Measurements from ENCODE around the gene RAD51B. TPM values are rescaled to one million over a fixed set of nuclear protein-coding genes. Genes with fewer than 3 reads are reported as not detected.

Gene RAD51B
- total RNA-seq, 1 experiment from 2014 or later = 16.7 TPM

- Mint-ChIP-seq H3K27me3 (ENCODE audit: low read depth) (peaks cover 2% of the 10 kb centered on the region), H3K4me3 (no peak overlapping the region), H3K27ac (no peak overlapping the region), H3K4me1 (peaks cover 20 to 26% of the 10 kb centered on the region in 2 experiments), H3K9me3 (no peaks in the 10 kb centered on the region), H3K36me3 (ENCODE audit: insufficient read depth in 1 of 3, low read depth in 3 of 3) (no peaks in the 10 kb centered on the region)
- Histone ChIP-seq H3K23me2 (ENCODE audit: insufficient read length, low read depth, low read length, poor library complexity, severe bottlenecking) (no peaks in the 10 kb centered on the region), H3K27ac (ENCODE audit: insufficient read length, low read depth, low read length) (no peak overlapping the region), H2BK20ac (ENCODE audit: low read depth, low read length, poor library complexity, severe bottlenecking) (no peak overlapping the region), H3K27me3 (ENCODE audit: insufficient read depth, low read length) (no peaks in the 10 kb centered on the region), H3K9me3 (ENCODE audit: control insufficient read depth, low read depth, low read length) (no peaks in the 10 kb centered on the region), H4K8ac (replicated peaks; ENCODE audit: insufficient read length, low read depth, low read length) (no peak overlapping the region), H3K23ac (ENCODE audit: insufficient read length, low read depth, low read length) (no peak overlapping the region), H3K18ac (ENCODE audit: insufficient read length, low read depth, low read length) (no peak overlapping the region), H3K56ac (ENCODE audit: insufficient read length, low read depth, low read length) (no peak overlapping the region), H3K4me1 (ENCODE audit: insufficient read depth, low read length) (no peaks in the 10 kb centered on the region; the same call in 1 of the 2 replicates), H3K4me2 (ENCODE audit: insufficient read depth, insufficient read length, low read length) (no peak overlapping the region), H4K20me1 (ENCODE audit: control insufficient read depth, insufficient read depth, insufficient read length) (no peaks in the 10 kb centered on the region), H3T11ph (ENCODE audit: low read length) (no peak overlapping the region), H3K14ac (ENCODE audit: insufficient read depth, low read length) (no peak overlapping the region), H2AFZ (ENCODE audit: low read length) (no peak overlapping the region), H2BK12ac (ENCODE audit: insufficient read length, low read depth, low read length) (no peak overlapping the region), H3K79me1 (ENCODE audit: insufficient read depth, low read depth, low read length, poor library complexity, severe bottlenecking) (no peaks in the 10 kb centered on the region), H2BK5ac (ENCODE audit: insufficient read length, low read length) (no peak overlapping the region), H2BK120ac (ENCODE audit: low read depth, low read length, poor library complexity, severe bottlenecking) (no peak overlapping the region), H3K79me2 (ENCODE audit: insufficient read depth, low read length) (no peaks in the 10 kb centered on the region), H4K91ac (ENCODE audit: insufficient read length, low read depth, low read length) (no peak overlapping the region), H3K9ac (ENCODE audit: extremely low read depth, insufficient read length, low read length) (no peak overlapping the region), H2AK5ac (ENCODE audit: insufficient read length, low read length) (no peak overlapping the region), H3K4ac (ENCODE audit: low read depth, low read length) (no peak overlapping the region), H2BK15ac (ENCODE audit: low read depth, low read length) (no peak overlapping the region), H4K5ac (ENCODE audit: insufficient read length, low read depth, low read length) (no peak overlapping the region)
- TF ChIP-seq CTCF (conservative IDR thresholded peaks at IDR 0.05) = no peak
- WGBS (ENCODE audit: extremely low coverage, insufficient read length, low lambda C conversion rate) = no CpG with 5 or more reads among the region's 4 CpGs
- no peak for DNase-seq
These were observed 596.6 kb downstream of the RAD51B start for GRCh38 chr14:68416171-68416570.
